Lower leg skin (tissue), 4 donors: ENCODE measurements around the gene EPB41L2. TPM values are rescaled to one million over a fixed set of nuclear protein-coding genes. Genes with fewer than 3 reads are reported as not detected.

Experiments
- DNase-seq, 2 donors: peaks; one replicate each; pipeline ENCODE4 v3.0.0-alpha.2; 2019; ENCODE audit warnings: low spot score in 2 of 2
- H3K4me3 ChIP-seq: fragments of 200-600 bp; sonication (generic); 2 replicates; pipeline ENCODE4 v1.5.1; 2017; ENCODE audit warnings: mild to moderate bottlenecking, low read depth; ENCODE audit not compliant: poor library complexity, severe bottlenecking
- CTCF ChIP-seq, 3 donors: fragments of 450-650 bp; IDR thresholded peaks; one replicate each; pipeline ENCODE4 v1.5.1; 2016; ENCODE audit warnings: antibody characterized with exemption in 3 of 3, mild to moderate bottlenecking in 3 of 3, moderate library complexity in 2 of 3
- POLR2A ChIP-seq, 2 donors: fragments of 450-650 bp; IDR thresholded peaks; one replicate each; pipeline ENCODE4 v1.6.1; 2016 to 2017; ENCODE audit warnings: antibody characterized with exemption in 2 of 2, mild to moderate bottlenecking in 1 of 2, moderate library complexity in 1 of 2
- WGBS, 2 donors: methylation state at CpG; one replicate each; pipeline ENCODE4 v1.1.5; 2018; 5-methylcytosine and 5-hydroxymethylcytosine counted together
- intact Hi-C: fragments of 100-400 bp; cut with DNase I; formaldehyde crosslinking; loops from one replicate; pipeline ENCODE4 v1.15.0; 2023; ENCODE audit warnings: low total_unique reads
- total RNA-seq, 4 donors: library from RNA; depleted of rRNA; stranded (reverse); fragments of >200 nt; gene quantifications; one replicate each; pipeline ENCODE4 v1.1.0, GENCODE V29; 2016

EPB41L2 gene
- total RNA-seq, 4 donors from 2014 or later, result 8.6 to 19.4 (median 13.8) TPM

GRCh38 chr6:131067521-131067920 lies 4.5 kb upstream of the EPB41L2 start:
- TF ChIP-seq CTCF (IDR thresholded peaks at IDR 0.05) (no peak), POLR2A (IDR thresholded peaks at IDR 0.05) (no peak)

GRCh38 chr6:131065824-131066171 lies 2.8 kb upstream of the EPB41L2 start:
- H3K4me3 ChIP-seq, result no peak overlapping the region
- intact Hi-C loops, result no loop called here
- DNase-seq, result no peak
- no peak for TF ChIP-seq CTCF (IDR thresholded peaks at IDR 0.05)

More at GRCh38 chr6:131067521-131067920, 4.5 kb upstream of the EPB41L2 start:
- 81 to 88% methylated on average over 6 of the region's 6 CpGs for WGBS, 2 donors
- H3K4me3 ChIP-seq, result no peak overlapping the region
- no peak for DNase-seq
- intact Hi-C loops, result no loop called here

GRCh38 chr6:131065112-131065823 lies 2.2 kb upstream of the EPB41L2 start:
- intact Hi-C loops, result no loop called here
- no peak overlapping the region for H3K4me3 ChIP-seq
- TF ChIP-seq POLR2A (IDR thresholded peaks at IDR 0.05), result no peak
- TF ChIP-seq CTCF (IDR thresholded peaks at IDR 0.05), result no peak
- no peak for DNase-seq
- 82 to 87% methylated on average over 4 of the region's 4 CpGs for WGBS, 2 donors

GRCh38 chr6:131063764-131064272 lies 773 bp upstream of the EPB41L2 start:
- intact Hi-C loops, result no loop called here
- WGBS, 2 donors, result 24% methylated on average over 8 of the region's 8 CpGs
- DNase-seq, result no peak

GRCh38 chr6:131062241-131063027 lies 611 bp downstream of the EPB41L2 start:
- WGBS, 2 donors, result 0 to 1% methylated on average over 21 to 80 of the region's 84 CpGs
- peak in 1 of 2 donors; percentile 86 for DNase-seq
- H3K4me3 ChIP-seq, result peak overlapping the region; percentile 74
- no peak for TF ChIP-seq POLR2A (IDR thresholded peaks at IDR 0.05)
- no peak for TF ChIP-seq CTCF (IDR thresholded peaks at IDR 0.05)
- intact Hi-C loops, result no loop called here

More at GRCh38 chr6:131063764-131064272, 773 bp upstream of the EPB41L2 start:
- H3K4me3 ChIP-seq, result peak overlapping the region; percentile 74
- TF ChIP-seq POLR2A (IDR thresholded peaks at IDR 0.05), result no peak

- 19 to 26% methylated on average over 10 of the region's 10 CpGs for WGBS, 2 donors
- intact Hi-C loops, result no loop called here
These were observed 1.3 kb downstream of the EPB41L2 start for GRCh38 chr6:131061751-131062119.

More at GRCh38 chr6:131061751-131062119, 1.3 kb downstream of the EPB41L2 start:
- DNase-seq, result no peak
- peak overlapping the region; percentile 74 for H3K4me3 ChIP-seq
- no peak for TF ChIP-seq CTCF (IDR thresholded peaks at IDR 0.05)
- no peak for TF ChIP-seq POLR2A (IDR thresholded peaks at IDR 0.05)
